A673 (cell line): ENCODE measurements around the gene KIF26A. TPM values are rescaled to one million over a fixed set of nuclear protein-coding genes. Genes with fewer than 3 reads are reported as not detected.

Experiments
- BruUV-seq: library from RNA; stranded (reverse); fragments of 400-500 nt; replicated peaks from 2 replicates; lab custom pipeline; 2021; lab: Mats Ljungman, UMichigan
- CTCF ChIA-PET: fragments of 300-600 bp; sonication (Branson Sonifier 250); formaldehyde crosslinking; loops from one replicate; lab custom pipeline; 2022; ENCODE audit warnings: antibody characterized with exemption; lab: Charles Lee
- POLR2A ChIA-PET: fragments of 300-600 bp; sonication (Branson Sonifier 250); formaldehyde crosslinking; loops from one replicate; lab custom pipeline; 2022; ENCODE audit warnings: antibody characterized with exemption; ENCODE audit not compliant: low non-redundant PET; lab: Charles Lee
- DNase-seq: peaks from one replicate; pipeline ENCODE4 v3.0.0-alpha.2; 2015; ENCODE audit warnings: low spot score
- H3K27ac ChIP-seq: fragments of 200-600 bp; sonication (generic); 2 replicates; pipeline ENCODE4 v1.5.1; 2016; ENCODE audit warnings: mixed run types, low read depth, mild to moderate bottlenecking, mixed read lengths, antibody characterized with exemption, low read length; ENCODE audit not compliant: poor library complexity, severe bottlenecking
- H3K27me3 ChIP-seq: fragments of 200-600 bp; sonication (generic); replicated peaks from 2 replicates; pipeline ENCODE4 v1.6.1; 2017; ENCODE audit warnings: mixed run types, low read depth, mild to moderate bottlenecking, mixed read lengths, antibody characterized with exemption, low read length; ENCODE audit not compliant: insufficient read depth, poor library complexity
- H3K36me3 ChIP-seq: fragments of 200-600 bp; sonication (generic); 2 replicates; pipeline ENCODE4 v1.6.1; 2016; ENCODE audit warnings: mixed run types, mild to moderate bottlenecking, mixed read lengths, antibody characterized with exemption, low read length; ENCODE audit not compliant: insufficient read depth, poor library complexity, severe bottlenecking
- H3K4me1 ChIP-seq: fragments of 200-600 bp; sonication (generic); 2 replicates; pipeline ENCODE4 v1.6.1; 2017; ENCODE audit warnings: mixed run types, mild to moderate bottlenecking, mixed read lengths, antibody characterized with exemption, low read length; ENCODE audit not compliant: insufficient read depth, poor library complexity, severe bottlenecking
- H3K4me3 ChIP-seq: fragments of 200-600 bp; sonication (generic); 2 replicates; pipeline ENCODE4 v1.5.1; 2016; ENCODE audit warnings: low read depth, mixed run types, mild to moderate bottlenecking, mixed read lengths, low read length; ENCODE audit not compliant: poor library complexity, severe bottlenecking
- H3K9me3 ChIP-seq: fragments of 200-600 bp; sonication (generic); 2 replicates; pipeline ENCODE4 v1.6.1; 2016; ENCODE audit warnings: mixed run types, low read depth, mild to moderate bottlenecking, mixed read lengths, antibody characterized with exemption, low read length; ENCODE audit not compliant: poor library complexity, severe bottlenecking
- CTCF ChIP-seq: fragments of 300-800, 200-600 bp; sonication (generic); conservative IDR thresholded peaks from 2 replicates; pipeline ENCODE4 v1.5.1; 2017; ENCODE audit warnings: low read depth, mild to moderate bottlenecking, antibody characterized with exemption, low read length, moderate library complexity, mixed read lengths
- EZH2 ChIP-seq: fragments of 200-600 bp; sonication (generic); IDR thresholded peaks from 2 replicates; pipeline ENCODE4 v1.6.1; 2017; ENCODE audit warnings: borderline replicate concordance, low read depth, mild to moderate bottlenecking, mixed read lengths, antibody characterized with exemption, low read length; ENCODE audit not compliant: poor library complexity, severe bottlenecking
- intact Hi-C: fragments of 100-400 bp; cut with micrococcal nuclease; formaldehyde crosslinking; loops from one replicate; pipeline ENCODE4 v1.10.0; 2022; ENCODE audit not compliant: unreplicated experiment
- total RNA-seq: library from RNA; stranded (reverse); gene quantifications from 2 replicates; pipeline ENCODE4 v1.2.3, GENCODE V29; 2021

The KIF26A gene
- total RNA-seq, 1 experiment from 2014 or later: 11.5 TPM

GRCh38 chr14:104147346-104148125 is 9.1 kb downstream of the KIF26A start:
- Histone ChIP-seq H3K4me3 (no peak overlapping the region), H3K9me3 (no peaks in the 10 kb centered on the region), H3K4me1 (peaks cover 23% of the 10 kb centered on the region), H3K36me3 (no peaks in the 10 kb centered on the region), H3K27me3 (no peaks in the 10 kb centered on the region), H3K27ac (no peak overlapping the region)
- no peak for DNase-seq
- intact Hi-C loops: no loop called here
- POLR2A ChIA-PET: interaction anchor here (0.5 kb wide), 1 partner anchor 522 kb away, joined by 5 read pairs; no protein-coding TSS in a partner anchor
- no peak for TF ChIP-seq EZH2
- no peak for TF ChIP-seq CTCF
- no TSS peak for BruUV-seq
- CTCF ChIA-PET: no interaction called here

GRCh38 chr14:104148433-104149277 is 10.3 kb downstream of the KIF26A start:
- ChIA-PET POLR2A (no interaction called here), CTCF (interaction anchor here (0.7 kb wide), 1 partner anchor 12 kb away, joined by 21 read pairs; no protein-coding TSS in a partner anchor)
- Histone ChIP-seq H3K27me3 (no peaks in the 10 kb centered on the region), H3K4me3 (no peak overlapping the region), H3K27ac (no peak overlapping the region), H3K9me3 (no peaks in the 10 kb centered on the region), H3K4me1 (peaks cover 23% of the 10 kb centered on the region), H3K36me3 (no peaks in the 10 kb centered on the region)
- no peak for TF ChIP-seq CTCF
- BruUV-seq: no TSS peak
- DNase-seq: no peak
- intact Hi-C loops: no loop called here

- H3K27me3 ChIP-seq: no peaks in the 10 kb centered on the region
- no peaks in the 10 kb centered on the region for H3K9me3 ChIP-seq
- BruUV-seq: no TSS peak
- intact Hi-C loops: no loop called here
- H3K4me3 ChIP-seq: no peak overlapping the region
- TF ChIP-seq CTCF: no peak
- no peak for TF ChIP-seq EZH2
- POLR2A ChIA-PET: interaction anchor here (0.6 kb wide), 1 partner anchor 1575 kb away, joined by 4 read pairs; no protein-coding TSS in a partner anchor
- H3K27ac ChIP-seq: no peak overlapping the region
- H3K36me3 ChIP-seq: no peaks in the 10 kb centered on the region
- CTCF ChIA-PET: interaction anchor here (0.7 kb wide), 1 partner anchor 12 kb away, joined by 21 read pairs; no protein-coding TSS in a partner anchor
- peaks cover 23% of the 10 kb centered on the region for H3K4me1 ChIP-seq
- DNase-seq: no peak
Measured at GRCh38 chr14:104149278-104149595, 10.8 kb downstream of the KIF26A start.
